Activated CD8-positive, alpha-beta memory T cell treated with anti-CD3 and anti-CD28 coated beads, Interleukin-2, amount 50 U/mL, for 4 hours (primary cell): ENCODE data around the gene PSMC3.

Experiments used
- DNase-seq: peaks from one replicate; pipeline ENCODE4 v3.0.0-alpha.2; 2020

PSMC3 gene

GRCh38 chr11:47442514-47442913 lies 16.3 kb upstream of the PSMC3 start:
- no peak for DNase-seq

DNA sequence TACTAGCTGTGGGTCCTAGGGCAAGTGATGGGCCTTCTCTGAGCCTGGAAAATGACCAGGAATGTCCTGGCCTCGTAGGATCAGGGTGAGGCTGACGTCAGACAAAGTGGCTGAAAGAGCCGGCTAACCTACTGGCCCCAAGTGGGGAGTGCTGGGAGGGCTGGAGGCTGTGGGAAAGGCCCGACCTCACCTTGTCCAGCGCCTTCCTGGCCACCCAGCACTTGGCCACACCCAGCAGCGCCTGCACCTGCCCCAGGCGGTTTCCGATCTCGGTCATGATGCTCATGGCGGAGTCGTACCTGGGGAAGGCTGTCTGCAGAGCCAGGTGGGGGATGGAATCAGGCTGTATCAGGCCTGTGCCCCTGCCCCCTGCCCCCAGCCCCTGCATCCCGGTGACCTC lies 15.2 kb upstream of the PSMC3 start:
- DNase-seq: no peak

DNA sequence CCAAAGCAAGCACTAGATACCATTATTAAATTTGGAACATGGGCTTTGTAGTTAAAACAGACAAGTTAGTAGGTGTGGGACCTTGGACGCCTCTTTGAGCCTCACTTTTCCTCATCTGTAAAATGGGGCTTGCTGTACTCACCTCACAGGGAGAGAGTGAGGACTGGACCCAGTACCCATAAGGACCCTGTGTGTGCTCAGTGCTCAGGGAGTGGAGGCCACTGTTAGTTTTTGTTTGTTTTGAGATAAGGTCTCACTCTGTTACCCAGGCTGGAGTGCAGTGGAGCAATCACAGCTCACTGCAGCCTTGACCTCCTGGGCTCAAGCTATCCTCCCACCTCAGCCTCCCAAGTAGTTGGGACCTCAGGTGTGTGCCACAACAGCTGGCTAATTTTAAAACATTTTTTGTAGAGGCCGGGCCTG lies 13.8 kb upstream of the PSMC3 start:
- DNase-seq: no peak

GRCh38 chr11:47438721-47439120 lies 12.5 kb upstream of the PSMC3 start:
- DNase-seq: no peak

DNA sequence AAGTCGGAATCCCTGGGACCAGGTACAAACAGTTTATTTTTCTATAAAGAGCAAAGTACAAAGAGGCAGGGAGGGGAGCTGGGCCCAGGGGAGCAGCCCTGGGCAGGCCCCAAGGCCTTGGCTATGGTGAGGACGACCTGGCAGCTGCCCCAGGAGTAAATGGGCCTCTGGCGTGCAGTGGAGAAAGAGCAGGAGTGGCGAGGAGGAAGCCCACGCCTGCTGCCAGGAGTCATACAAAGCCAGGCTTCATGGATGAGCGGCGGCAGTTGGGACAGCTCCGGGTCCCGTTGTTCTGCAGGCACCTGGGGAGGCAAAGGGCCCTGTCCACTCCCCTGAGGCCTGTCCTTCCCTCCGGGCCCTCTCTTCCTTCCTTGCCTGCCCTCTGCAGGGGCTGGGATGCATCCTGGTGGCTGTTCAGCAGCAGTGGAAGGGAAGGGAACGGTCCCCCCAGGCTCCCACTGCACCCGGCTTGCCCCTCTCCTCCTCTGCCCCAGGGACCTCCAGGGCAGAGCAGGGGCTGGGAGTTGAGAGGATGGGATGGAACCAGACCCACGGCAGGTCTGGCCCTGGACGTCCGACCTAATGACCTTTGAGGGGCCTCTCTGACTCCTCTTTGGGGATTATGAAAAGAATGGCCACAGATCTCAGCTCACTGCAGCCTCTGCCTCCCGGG lies 11.6 kb upstream of the PSMC3 start:
- no peak for DNase-seq

GRCh38 chr11:47437218-47437745 lies 11.0 kb upstream of the PSMC3 start:
- DNase-seq: no peak

DNA sequence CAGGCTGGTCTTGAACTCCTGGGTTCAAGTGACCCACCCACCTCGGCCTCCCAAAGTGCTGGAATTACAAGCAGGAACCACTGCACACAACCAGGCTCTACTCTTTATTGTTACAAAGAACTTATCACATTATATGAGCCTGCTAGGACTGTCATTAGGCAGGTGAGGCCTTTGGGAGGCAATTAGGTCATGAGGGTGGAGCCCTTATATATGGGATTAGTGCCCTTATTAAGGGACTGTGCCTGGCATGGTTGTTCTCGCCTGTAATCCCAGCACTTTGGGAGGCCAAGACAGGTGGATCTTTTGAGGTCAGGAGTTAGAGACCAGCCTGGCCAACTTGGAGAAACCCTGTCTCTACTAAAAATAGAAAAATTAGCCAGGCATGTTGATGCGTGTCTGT lies 10.5 kb upstream of the PSMC3 start:
- no peak for DNase-seq

DNA sequence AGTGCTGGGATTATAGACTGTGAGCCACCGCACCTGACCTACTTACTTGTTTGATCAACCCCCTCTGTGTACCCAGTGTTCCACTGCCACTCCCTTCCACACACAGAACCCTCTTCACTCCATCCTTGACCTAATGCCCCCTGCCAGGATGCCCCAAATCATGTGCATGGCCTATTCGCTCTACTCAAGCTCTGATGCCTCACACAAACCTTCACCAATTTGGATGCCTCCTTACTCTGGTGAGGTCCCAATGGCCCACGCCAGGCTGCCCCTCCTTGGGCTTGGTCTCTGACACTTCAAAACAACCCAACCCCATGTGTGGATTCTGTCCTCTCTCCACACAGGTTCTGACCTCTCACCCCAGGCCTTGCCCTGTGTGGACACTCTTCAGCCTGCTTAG lies 9.4 kb upstream of the PSMC3 start:
- no peak for DNase-seq

- no peak for DNase-seq
Observed at GRCh38 chr11:47434011-47434786, 8.0 kb upstream of the PSMC3 start.

DNA sequence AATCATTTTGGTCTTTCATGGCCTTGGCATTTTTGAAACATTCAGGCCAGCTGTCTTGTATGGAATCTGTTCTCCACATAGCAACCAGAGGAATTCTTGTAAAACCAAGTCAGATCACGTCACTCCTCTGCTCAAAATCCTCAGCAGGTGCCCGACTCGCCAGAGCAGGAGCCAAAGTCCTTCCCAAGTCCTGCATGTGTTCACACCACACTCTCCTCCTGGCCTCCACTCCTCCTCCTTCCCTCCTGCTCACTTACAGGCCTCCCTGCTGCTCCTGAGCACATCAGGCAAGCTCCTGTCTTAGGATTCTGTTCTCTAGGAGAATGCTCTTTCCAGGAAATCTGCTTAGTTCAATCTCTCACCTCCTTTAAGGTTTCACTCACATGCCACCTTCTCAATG lies 6.9 kb upstream of the PSMC3 start:
- no peak for DNase-seq

DNA sequence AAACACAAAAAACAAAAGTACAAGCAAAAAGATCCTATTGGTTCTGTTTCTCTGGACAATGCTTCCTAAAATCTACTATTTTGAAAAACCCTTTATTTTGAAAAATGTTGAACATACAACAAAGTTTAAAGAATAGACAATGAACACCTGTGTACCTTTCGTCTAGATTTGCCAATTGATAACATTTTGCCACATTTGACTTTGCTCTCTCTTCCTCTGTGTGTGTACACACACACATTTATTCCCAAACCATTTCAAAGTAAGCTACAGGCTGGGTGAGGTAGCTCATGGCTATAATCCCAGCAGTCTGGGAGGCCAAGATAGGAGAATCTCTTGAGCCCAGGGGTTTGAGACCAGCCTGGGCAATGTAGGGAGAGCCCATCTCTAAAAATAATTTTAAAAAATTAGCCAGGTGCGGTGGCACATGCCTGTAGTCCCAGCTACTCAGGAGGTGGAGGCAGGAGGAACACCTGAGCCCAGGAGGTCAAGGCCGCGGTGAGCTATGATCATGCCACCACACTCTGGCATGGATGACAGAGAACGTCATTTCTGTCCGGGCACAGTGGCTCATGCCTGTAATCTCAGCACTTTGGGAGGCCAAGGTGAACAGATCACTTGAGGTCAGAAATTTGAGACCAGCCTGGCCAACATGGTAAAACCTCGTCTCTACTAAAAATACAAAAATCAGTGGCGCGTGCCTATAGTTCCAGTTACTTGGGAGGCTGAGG lies 5.3 kb upstream of the PSMC3 start:
- DNase-seq: no peak

DNA sequence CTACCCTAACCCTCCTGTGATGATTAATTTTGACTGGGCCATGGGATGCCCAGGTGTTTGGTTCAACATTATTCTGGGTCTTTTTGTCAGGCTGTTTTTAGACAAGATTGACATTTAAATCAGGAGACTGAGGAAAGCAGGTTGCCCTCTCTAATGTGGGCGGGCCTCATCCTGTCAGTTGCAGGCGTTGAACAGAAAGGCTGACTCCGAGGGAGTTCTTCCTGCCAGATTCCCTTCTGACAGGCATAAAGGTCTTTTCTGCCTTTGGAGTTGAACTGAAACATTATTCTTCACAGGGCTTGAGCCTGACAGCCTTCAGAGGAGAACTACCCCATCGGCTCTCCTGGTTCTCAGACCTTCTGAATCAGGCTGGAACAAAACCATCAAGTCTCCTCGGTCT lies 4.3 kb upstream of the PSMC3 start:
- no peak for DNase-seq

GRCh38 chr11:47425611-47426010 lies 628 bp downstream of the PSMC3 start:
- DNase-seq: no peak

DNA sequence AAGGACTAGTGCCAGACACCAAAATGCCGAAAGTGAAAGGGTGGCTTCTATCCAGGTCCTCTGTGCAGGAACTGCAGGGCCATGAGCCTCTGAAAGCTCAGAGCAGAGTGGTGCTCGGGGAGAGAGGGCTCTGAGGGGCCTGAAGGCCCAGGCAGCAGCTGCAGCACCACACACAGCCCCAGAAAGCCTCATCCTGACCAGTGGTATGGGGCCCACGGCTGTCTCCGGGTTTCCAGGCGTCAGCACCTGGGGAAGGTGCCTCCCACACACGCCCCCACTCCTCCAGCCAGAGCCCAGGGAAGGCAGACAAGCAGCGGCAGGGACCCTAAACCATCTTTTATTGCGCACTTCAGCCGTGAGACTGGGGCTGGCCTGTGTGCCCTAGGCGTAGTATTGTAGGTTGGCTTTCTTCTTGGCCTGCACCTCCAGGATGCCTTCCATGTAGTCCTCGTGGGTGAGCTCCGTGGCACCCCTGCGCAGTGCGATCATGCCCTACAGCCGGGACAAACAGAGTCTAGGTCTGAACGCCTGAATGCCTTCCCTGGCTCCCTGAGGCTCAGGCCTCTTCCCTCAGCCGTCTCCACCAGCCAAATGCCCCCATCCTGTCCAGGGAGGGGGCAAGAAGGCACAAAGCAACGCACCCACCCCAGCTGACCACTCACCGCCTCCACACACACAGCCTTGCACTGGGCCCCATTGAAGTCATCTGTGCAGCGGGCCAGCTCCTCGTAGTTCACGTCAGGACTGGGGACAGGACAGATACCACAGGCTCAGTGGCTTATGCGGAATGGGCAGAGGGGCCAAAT lies 7.6 kb downstream of the PSMC3 start:
- no peak for DNase-seq

GRCh38 chr11:47417712-47418111 lies 8.5 kb downstream of the PSMC3 start:
- no peak for DNase-seq

DNA sequence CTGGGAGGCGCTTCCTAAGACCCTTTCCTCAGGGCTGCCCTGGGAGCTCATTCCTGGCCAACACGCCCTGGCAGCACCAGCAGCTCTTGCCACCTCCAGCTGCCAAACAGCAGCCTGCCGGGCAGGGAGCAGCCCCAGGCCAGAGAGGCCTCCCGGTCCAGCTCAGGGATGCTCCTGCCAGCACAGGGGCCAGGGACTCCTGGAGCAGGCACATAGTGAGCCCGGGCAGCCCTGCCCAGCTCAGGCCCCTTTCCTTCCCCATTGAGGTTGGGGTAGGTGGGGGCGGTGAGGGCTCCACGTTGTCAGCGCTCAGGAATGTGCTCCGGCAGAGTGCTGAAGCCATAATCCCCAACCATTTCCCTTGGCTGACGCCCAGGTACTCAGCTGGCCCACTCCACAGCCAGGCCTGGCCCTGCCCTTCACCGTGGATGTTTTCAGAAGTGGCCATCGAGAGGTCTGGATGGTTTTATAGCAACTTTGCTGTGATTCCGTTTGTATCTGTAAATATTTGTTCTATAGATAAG lies 10.2 kb downstream of the PSMC3 start:
- DNase-seq: no peak

- no peak for DNase-seq
Observed at GRCh38 chr11:47415091-47415854, 11.0 kb downstream of the PSMC3 start.

DNA sequence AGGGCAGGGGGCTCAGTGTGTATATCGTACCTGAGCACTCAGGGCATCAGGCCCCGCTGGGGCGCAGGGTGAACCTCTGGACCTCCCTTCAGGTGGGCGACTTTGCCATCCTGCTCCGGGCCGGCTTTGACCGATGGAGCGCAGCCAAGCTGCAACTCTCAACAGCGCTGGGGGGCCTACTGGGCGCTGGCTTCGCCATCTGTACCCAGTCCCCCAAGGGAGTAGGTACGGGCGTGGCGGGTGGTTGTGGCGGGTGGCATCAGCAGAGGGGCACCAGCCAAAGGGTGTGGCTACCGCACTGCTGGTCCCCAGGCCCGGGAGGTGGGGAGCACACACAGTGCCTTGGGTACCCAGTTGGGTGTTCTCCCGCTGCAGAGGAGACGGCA lies 11.6 kb downstream of the PSMC3 start:
- DNase-seq: no peak

DNA sequence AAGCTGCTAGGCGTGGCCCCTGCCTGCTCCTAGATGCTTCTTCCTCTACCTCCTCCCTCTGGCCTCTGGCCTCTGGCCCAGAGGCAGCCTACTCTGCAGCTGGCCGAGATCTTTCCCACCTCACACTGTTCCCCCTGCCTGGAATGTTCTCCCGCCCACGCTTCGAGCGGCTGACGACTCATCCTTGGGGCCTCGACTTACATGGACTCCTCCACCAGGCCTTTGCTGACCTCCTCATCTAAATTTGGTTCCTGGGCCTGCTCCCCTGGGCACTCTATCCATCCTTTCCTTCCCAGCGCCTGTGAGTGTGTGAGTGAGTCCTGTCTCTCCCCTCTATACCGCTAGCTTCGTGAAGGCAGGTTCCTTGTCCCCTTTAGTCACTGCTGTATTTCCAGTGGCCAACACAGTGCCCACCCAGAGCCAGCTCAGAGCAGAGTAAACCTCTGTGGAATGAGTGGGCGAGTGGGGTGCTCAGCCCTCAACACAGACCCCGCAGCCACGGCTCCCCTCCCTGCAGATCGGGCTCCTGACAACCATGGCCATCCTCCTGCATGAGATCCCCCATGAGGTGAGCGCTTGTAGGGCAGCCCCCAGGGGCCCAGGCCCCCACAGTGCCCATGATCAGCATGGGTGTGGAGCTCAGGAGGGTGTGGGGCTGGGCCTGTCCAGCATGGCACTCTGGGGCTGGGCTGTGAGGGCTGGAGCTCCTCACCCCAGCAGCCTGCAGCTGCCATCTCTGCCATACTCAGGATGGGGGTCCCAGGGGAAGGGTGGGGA lies 12.1 kb downstream of the PSMC3 start:
- no peak for DNase-seq

DNA sequence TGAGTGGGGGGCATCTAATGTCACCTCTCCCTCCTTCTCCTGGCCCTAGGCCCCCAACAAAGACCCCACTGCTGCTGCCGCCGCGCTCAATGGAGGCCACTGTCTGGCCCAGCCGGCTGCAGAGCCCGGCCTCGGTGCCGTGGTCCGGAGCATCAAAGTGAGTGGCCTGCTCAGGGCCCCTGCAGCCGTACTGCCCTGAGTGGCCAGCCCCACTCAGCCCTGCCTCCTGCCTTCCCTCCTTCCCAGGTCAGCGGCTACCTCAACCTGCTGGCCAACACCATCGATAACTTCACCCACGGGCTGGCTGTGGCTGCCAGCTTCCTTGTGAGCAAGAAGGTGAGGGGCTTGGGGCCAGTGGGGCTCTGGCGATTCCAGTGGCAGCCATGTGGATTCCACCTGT lies 12.9 kb downstream of the PSMC3 start:
- DNase-seq: no peak
